Left lung (tissue), 10 donors: Measurements from ENCODE around the gene SLC47A1. TPM values are rescaled to one million over a fixed set of nuclear protein-coding genes. Genes with fewer than 3 reads are reported as not detected.
"Not testable (repeated sequence)": the region's sequence is repeated elsewhere in the genome, so short reads cannot be mapped to it uniquely, and the experiment has no call there.

Experiments
- ATAC-seq: fragments of 200-7000 bp; cut with Tn5 transposase; one replicate; pipeline ENCODE4 v1.9.1; 2020; ENCODE audit warnings: moderate library complexity
- DNase-seq, 4 donors: peaks; one replicate each; pipeline ENCODE4 v3.0.0-alpha.2; 2013 to 2020
- H3K27ac ChIP-seq, 2 donors: fragments of 200-600 bp; sonication (generic) in 1 of 2; one replicate each; pipeline versions ENCODE4 v1.5.0 to v1.8.0; 2020 to 2021
- H3K27me3 ChIP-seq, 2 donors: fragments of 200-600 bp; sonication (generic) in 1 of 2; one replicate each; pipeline versions ENCODE4 v1.5.0 to v1.8.0; 2020 to 2021
- H3K36me3 ChIP-seq, 2 donors: fragments of 200-600 bp; sonication (generic) in 1 of 2; one replicate each; pipeline versions ENCODE4 v1.5.0 to v1.8.0; 2020 to 2021
- H3K4me1 ChIP-seq, 2 donors: fragments of 200-600 bp; one replicate each; pipeline ENCODE4 v1.8.0; 2021
- H3K4me3 ChIP-seq, 2 donors: fragments of 200-600 bp; sonication (generic) in 1 of 2; one replicate each; pipeline versions ENCODE4 v1.5.0 to v1.8.0; 2020 to 2021; ENCODE audit warnings: mild to moderate bottlenecking in 1 of 2
- H3K9me3 ChIP-seq, 2 donors: fragments of 200-600 bp; sonication (generic) in 1 of 2; one replicate each; pipeline versions ENCODE4 v1.5.0 to v1.8.0; 2020 to 2021
- intact Hi-C, 2 donors: fragments of 100-400 bp; cut with DNase I; formaldehyde crosslinking; loops; one replicate each; pipeline versions ENCODE4 v1.11.2 to v1.14.2; 2022
- polyA plus RNA-seq, 6 donors: library from polyadenylated mRNA; unstranded; fragments of 120-200 nt; gene quantifications; one replicate each; pipeline ENCODE4 v1.2.1, GENCODE V29; 2013; ENCODE audit not compliant: insufficient read length in 6 of 6
- total RNA-seq, 2 donors: library from RNA; stranded (reverse); fragmentation: NEBNext Ultra II Directional; extraction: Animal tissue kit (Norgen Biotek cat#: 25700); gene quantifications; one replicate each; pipeline ENCODE4 v1.2.1, GENCODE V29; 2021
- TF ChIP-seq, protein P1 (sequence below), 2 donors: fragments of 200-600 bp; sonication (generic) in 1 of 2; IDR thresholded peaks; one replicate each; pipeline versions ENCODE4 v1.5.0 to v1.8.0; 2021; ENCODE audit warnings: antibody characterized with exemption in 2 of 2
- donor health status: DM: no; HTN: yes; CAD: no.
- donor health status: DM: no; HTN: no; CAD: no.

SLC47A1 gene
- total and polyA plus RNA-seq, 8 donors, result 1.0 to 16.2 (median 1.8) TPM

DNA sequence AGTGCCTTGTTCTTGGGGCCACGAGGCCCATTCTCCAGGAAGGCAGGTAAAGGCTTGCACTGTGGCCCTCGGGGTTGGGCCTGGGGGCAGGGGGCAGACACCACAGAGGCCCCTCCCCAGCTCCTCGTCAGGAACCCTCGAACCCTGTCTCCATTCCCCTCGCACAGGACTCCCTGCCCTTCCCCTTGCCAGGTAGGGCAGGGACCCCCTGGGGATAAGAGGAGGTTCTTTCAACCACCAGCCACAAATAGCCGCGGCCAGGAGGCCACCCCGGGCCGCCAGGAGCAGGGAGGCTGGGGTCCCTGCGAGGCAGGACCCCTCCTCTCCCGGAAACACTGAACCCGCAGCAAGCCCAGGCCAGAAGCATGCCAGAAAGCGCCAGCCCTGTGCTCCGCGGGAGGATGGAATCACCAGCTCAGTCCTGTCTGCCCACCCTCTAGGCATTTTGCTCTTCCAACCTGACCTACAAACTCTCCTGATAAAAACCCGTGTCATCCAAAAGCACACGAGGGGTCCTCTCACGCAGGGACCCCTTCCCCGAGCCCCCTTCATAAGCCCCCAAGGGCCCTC lies 45.6 kb downstream of the SLC47A1 start:
- peaks cover 0 to 13% of the 10 kb centered on the region in 2 donors for H3K4me1 ChIP-seq
- TF ChIP-seq, protein P1, sequence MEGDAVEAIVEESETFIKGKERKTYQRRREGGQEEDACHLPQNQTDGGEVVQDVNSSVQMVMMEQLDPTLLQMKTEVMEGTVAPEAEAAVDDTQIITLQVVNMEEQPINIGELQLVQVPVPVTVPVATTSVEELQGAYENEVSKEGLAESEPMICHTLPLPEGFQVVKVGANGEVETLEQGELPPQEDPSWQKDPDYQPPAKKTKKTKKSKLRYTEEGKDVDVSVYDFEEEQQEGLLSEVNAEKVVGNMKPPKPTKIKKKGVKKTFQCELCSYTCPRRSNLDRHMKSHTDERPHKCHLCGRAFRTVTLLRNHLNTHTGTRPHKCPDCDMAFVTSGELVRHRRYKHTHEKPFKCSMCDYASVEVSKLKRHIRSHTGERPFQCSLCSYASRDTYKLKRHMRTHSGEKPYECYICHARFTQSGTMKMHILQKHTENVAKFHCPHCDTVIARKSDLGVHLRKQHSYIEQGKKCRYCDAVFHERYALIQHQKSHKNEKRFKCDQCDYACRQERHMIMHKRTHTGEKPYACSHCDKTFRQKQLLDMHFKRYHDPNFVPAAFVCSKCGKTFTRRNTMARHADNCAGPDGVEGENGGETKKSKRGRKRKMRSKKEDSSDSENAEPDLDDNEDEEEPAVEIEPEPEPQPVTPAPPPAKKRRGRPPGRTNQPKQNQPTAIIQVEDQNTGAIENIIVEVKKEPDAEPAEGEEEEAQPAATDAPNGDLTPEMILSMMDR (IDR thresholded peaks at IDR 0.05), result no peak
- no peak for ATAC-seq
- H3K9me3 ChIP-seq, result no peaks in the 10 kb centered on the region
- no peak for DNase-seq
- no peak overlapping the region for H3K4me3 ChIP-seq
- H3K36me3 ChIP-seq, result no peaks in the 10 kb centered on the region
- intact Hi-C loops, result no loop called here
- H3K27ac ChIP-seq, result no peak overlapping the region
- peaks cover 19 to 32% of the 10 kb centered on the region in 2 donors for H3K27me3 ChIP-seq

DNA sequence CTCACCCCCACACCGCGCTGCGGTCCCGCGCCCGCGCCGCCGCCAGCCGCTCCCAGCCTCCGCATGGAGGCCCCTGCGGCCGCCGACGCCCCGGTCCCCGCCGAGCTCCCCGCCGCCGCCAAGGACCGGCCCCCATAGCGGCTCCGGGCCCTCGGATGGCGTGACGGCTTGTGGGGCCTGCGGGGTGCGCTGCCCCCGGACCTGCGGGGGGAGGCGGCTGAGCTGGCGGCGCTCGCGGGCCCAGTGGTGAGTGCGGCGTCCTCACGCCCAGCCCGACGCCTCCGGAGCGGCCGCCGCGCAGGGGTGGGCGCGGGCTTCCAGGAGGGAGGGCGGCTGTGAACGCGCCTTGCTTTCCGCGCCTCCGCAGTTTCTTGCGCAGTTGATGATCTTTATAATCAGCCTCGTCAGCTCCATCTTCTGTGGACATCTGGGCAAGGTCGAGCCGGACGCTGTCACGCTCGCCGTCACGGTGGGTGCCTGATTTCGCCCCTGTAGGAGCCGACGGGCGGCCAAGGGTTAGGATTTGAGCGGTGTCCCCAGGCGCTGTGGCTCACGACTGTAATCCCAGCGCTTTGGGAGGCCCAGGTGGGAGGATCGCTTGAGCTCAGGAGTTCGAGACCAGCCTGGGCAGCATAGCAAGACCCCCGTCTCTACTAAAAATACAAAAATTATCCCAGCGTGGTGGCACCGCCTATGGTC lies 46.4 kb downstream of the SLC47A1 start:
- peak; percentile 65 for ATAC-seq
- no peaks in the 10 kb centered on the region for H3K9me3 ChIP-seq

DNA sequence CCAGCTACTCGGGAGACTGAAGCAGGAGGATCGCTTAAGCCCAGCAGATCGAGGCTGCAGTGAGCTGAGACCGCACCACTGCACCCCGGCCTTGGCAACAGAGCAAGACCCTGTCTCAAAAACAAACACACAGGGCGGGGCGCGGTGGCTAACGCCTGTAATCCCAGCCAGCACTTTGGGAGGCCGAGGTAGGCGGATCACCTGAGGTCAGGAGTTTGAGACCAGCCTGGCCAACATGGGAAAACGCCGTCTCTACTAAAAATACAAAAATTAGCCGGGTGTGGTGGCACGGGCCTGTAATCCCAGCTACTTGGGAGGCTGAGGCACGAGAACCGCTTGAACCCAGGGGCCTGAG lies 46.9 kb downstream of the SLC47A1 start:
- H3K9me3 ChIP-seq, H3K36me3 ChIP-seq, DNase-seq, ATAC-seq, intact Hi-C loops, H3K4me3 ChIP-seq, H3K27ac ChIP-seq: not testable (repeated sequence)
- H3K4me1 ChIP-seq, result peaks cover 0 to 13% of the 10 kb centered on the region in 2 donors
- peaks cover 19 to 32% of the 10 kb centered on the region in 2 donors for H3K27me3 ChIP-seq

More for the DNA sequence above, 46.4 kb downstream of the SLC47A1 start:
- H3K27ac ChIP-seq, result no peak overlapping the region
- peak in 3 of 4 donors; percentile 23 to 81 (median 35) for DNase-seq
- peaks cover 19 to 32% of the 10 kb centered on the region in 2 donors for H3K27me3 ChIP-seq
- peak overlapping the region; percentile 15 to 30 for H3K4me3 ChIP-seq
- H3K36me3 ChIP-seq, result no peaks in the 10 kb centered on the region
- H3K4me1 ChIP-seq, result peaks cover 0 to 13% of the 10 kb centered on the region in 2 donors
- intact Hi-C loops, result no loop called here
- TF ChIP-seq, protein P1 (IDR thresholded peaks at IDR 0.05), result no peak

DNA sequence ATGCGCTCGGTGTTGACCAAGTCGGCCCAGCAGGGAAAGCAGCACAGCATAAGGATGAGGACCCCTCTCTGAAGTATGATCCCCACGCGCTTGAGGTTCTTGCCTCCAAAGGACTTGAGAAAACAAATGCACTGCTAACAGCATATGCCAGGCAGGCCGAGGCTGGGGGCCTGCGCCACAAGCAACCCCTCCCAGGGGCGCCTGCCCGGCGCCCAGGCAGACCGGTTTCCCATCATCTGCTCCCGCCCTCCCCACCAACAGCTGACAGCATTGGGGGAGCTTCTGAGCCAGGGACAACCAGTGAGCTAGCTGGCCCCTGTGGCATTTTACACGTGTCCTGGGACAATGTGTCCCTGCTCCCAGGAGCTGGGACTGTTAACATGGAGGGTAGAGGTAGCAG lies 48.5 kb downstream of the SLC47A1 start:
- ATAC-seq, DNase-seq, intact Hi-C loops: not testable (repeated sequence)

DNA sequence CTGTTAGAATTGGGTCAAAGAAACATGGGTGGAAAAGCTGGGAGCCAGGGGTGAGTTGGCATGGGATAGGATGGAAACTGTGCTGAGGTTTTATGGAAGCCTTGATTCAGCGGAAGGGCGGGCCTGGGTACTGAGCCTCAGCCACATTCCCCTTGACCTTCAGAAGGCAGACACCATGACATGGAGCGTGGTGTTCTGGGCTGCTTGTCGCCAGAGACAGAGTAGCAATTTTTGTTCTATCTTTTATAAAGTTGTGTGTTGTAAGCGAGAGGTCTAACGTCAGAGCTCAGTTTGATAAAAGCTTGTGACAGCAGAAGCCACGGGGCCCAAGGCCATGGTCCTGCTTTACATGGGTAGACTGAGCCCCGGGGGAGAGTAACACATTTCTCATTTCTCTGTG lies 50.2 kb downstream of the SLC47A1 start:
- H3K9me3 ChIP-seq, result no peaks in the 10 kb centered on the region
- peaks cover 15 to 29% of the 10 kb centered on the region in 2 donors for H3K27me3 ChIP-seq
- H3K4me1 ChIP-seq, result peaks cover 0 to 13% of the 10 kb centered on the region in 2 donors
- TF ChIP-seq, protein P1 (IDR thresholded peaks at IDR 0.05), result no peak
- no peak overlapping the region for H3K4me3 ChIP-seq
- intact Hi-C loops, result no loop called here
- ATAC-seq (no peak), DNase-seq (no peak)
- no peak overlapping the region for H3K27ac ChIP-seq
- no peaks in the 10 kb centered on the region for H3K36me3 ChIP-seq

More for the DNA sequence above, 48.5 kb downstream of the SLC47A1 start:
- peaks cover 19 to 32% of the 10 kb centered on the region in 2 donors for H3K27me3 ChIP-seq
- H3K4me1 ChIP-seq, result peaks cover 0 to 13% of the 10 kb centered on the region in 2 donors
- H3K4me3 ChIP-seq, H3K9me3 ChIP-seq, H3K36me3 ChIP-seq, H3K27ac ChIP-seq: not testable (repeated sequence)

DNA sequence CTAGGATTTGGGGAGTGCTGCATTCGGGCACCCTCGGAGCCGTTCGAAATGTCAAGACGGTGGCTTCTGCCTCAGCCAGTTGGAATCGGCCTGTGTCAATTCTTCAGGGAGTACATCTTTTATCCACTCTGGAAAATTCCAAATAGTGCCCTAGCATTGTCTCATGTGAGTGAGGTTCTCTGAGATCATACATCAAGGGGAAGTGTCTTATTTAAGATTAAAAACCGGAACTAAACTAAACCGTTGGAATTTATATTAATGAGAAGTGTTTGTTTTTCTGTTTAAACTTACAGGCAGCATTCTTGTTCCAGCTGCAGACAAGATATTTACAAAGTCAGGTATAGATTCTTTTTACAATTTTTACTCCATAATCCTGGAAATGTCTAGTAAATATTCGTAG lies 56.8 kb downstream of the SLC47A1 start:
- H3K9me3 ChIP-seq, result no peaks in the 10 kb centered on the region
- TF ChIP-seq, protein P1 (IDR thresholded peaks at IDR 0.05), result no peak
- no peak overlapping the region for H3K4me3 ChIP-seq
- DNase-seq, result no peak
- intact Hi-C loops, result no loop called here
- no peak for ATAC-seq
- no peaks in the 10 kb centered on the region for H3K27me3 ChIP-seq
- no peak overlapping the region for H3K27ac ChIP-seq
- no peaks in the 10 kb centered on the region for H3K36me3 ChIP-seq
- H3K4me1 ChIP-seq, result peaks cover 0 to 5% of the 10 kb centered on the region in 2 donors
